Suprapubic skin (tissue), 4 donors: Measurements from ENCODE around the gene MMP2. TPM values are rescaled to one million over a fixed set of nuclear protein-coding genes. Genes with fewer than 3 reads are reported as not detected.

Experiments used
- DNase-seq, 2 donors: peaks; one replicate each; pipeline ENCODE4 v3.0.0-alpha.2; 2019; ENCODE audit warnings: low spot score in 2 of 2
- H3K27ac ChIP-seq: fragments of 200-600 bp; sonication (generic); one replicate; pipeline ENCODE4 v1.5.1; 2019
- H3K27me3 ChIP-seq: fragments of 200-600 bp; sonication (generic); one replicate; pipeline ENCODE4 v1.5.1; 2019
- H3K36me3 ChIP-seq: fragments of 200-600 bp; sonication (generic); one replicate; pipeline ENCODE4 v1.5.1; 2019
- H3K4me1 ChIP-seq: fragments of 200-600 bp; sonication (generic); one replicate; pipeline ENCODE4 v1.5.1; 2019
- H3K4me3 ChIP-seq: fragments of 200-600 bp; sonication (generic); one replicate; pipeline ENCODE4 v1.5.1; 2019; ENCODE audit warnings: mild to moderate bottlenecking
- H3K9me3 ChIP-seq: fragments of 200-600 bp; sonication (generic); one replicate; pipeline ENCODE4 v1.5.1; 2019
- EP300 ChIP-seq: sonication (generic); formaldehyde crosslinking; IDR thresholded peaks from one replicate; pipeline ENCODE4 v1.6.1; 2017; ENCODE audit warnings: antibody characterized with exemption
- POLR2A ChIP-seq, 2 donors: fragments of 450-650 bp; IDR thresholded peaks; one replicate each; pipeline ENCODE4 v1.6.1; 2017; ENCODE audit warnings: antibody characterized with exemption in 2 of 2, mild to moderate bottlenecking in 2 of 2, moderate library complexity in 2 of 2
- POLR2AphosphoS5 ChIP-seq, 3 donors: sonication (generic); formaldehyde crosslinking; IDR thresholded peaks; one replicate each; pipeline ENCODE4 v1.6.1; 2017; ENCODE audit warnings: antibody characterized with exemption in 3 of 3
- WGBS: methylation state at CpG from one replicate; pipeline ENCODE4 v1.1.5; 2018; 5-methylcytosine and 5-hydroxymethylcytosine counted together
- total RNA-seq, 4 donors: library from RNA; depleted of rRNA; stranded (reverse); fragments of >200 nt; gene quantifications; one replicate each; pipeline ENCODE4 v1.1.0, GENCODE V29; 2016
- TF ChIP-seq, protein P1 (sequence below), 2 donors: fragments of 200-600 bp in 1 of 2; fragments of 450-650 bp in 1 of 2; sonication (generic) in 1 of 2; IDR thresholded peaks; one replicate each; pipeline ENCODE4 v1.5.1; 2016 to 2019; ENCODE audit warnings: antibody characterized with exemption in 2 of 2, mild to moderate bottlenecking in 1 of 2, moderate library complexity in 1 of 2

MMP2 gene
- total RNA-seq, 4 donors from 2014 or later, result 71.4 to 175 (median 120) TPM

DNA sequence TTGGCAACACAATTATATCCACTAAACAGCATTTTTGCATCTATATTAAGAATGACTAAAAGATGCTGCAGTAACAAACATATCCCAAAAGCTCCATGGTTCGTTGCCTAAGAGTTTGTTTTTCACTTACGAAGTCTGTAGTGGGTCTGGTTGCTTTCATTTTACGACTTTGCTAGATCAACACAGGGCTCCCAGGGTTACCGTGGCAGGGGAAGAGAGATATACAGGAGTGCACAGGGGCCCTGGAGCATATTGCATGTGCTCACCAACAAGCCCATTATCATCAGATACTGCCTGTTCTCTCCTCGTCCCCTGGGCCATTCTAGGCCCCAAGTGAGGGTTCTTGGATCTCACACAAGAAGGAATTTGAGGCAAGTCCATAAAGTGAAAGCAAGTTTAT lies 3.1 kb upstream of the MMP2 start:
- no peak for DNase-seq
- no peak for TF ChIP-seq POLR2A (IDR thresholded peaks at IDR 0.05)
- TF ChIP-seq, protein P1, sequence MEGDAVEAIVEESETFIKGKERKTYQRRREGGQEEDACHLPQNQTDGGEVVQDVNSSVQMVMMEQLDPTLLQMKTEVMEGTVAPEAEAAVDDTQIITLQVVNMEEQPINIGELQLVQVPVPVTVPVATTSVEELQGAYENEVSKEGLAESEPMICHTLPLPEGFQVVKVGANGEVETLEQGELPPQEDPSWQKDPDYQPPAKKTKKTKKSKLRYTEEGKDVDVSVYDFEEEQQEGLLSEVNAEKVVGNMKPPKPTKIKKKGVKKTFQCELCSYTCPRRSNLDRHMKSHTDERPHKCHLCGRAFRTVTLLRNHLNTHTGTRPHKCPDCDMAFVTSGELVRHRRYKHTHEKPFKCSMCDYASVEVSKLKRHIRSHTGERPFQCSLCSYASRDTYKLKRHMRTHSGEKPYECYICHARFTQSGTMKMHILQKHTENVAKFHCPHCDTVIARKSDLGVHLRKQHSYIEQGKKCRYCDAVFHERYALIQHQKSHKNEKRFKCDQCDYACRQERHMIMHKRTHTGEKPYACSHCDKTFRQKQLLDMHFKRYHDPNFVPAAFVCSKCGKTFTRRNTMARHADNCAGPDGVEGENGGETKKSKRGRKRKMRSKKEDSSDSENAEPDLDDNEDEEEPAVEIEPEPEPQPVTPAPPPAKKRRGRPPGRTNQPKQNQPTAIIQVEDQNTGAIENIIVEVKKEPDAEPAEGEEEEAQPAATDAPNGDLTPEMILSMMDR (IDR thresholded peaks at IDR 0.05), result no peak

GRCh38 chr16:55476625-55477533 lies 2.1 kb upstream of the MMP2 start:
- no peak for TF ChIP-seq POLR2AphosphoS5 (IDR thresholded peaks at IDR 0.05)
- no peak for TF ChIP-seq EP300
- TF ChIP-seq POLR2A (IDR thresholded peaks at IDR 0.05), result no peak
- TF ChIP-seq, protein P1 (IDR thresholded peaks at IDR 0.05), result no peak
- H3K4me3 ChIP-seq, result no peak overlapping the region
- 76% methylated on average over 6 of the region's 6 CpGs for WGBS
- H3K27ac ChIP-seq, result peak overlapping the region; percentile 95
- no peaks in the 10 kb centered on the region for H3K9me3 ChIP-seq
- H3K4me1 ChIP-seq, result peaks cover 43% of the 10 kb centered on the region
- H3K36me3 ChIP-seq, result no peaks in the 10 kb centered on the region
- DNase-seq, result no peak
- H3K27me3 ChIP-seq, result peaks cover 17% of the 10 kb centered on the region

More for the DNA sequence above, 3.1 kb upstream of the MMP2 start:
- Histone ChIP-seq H3K27ac (peak overlapping the region; percentile 95), H3K4me3 (no peak overlapping the region), H3K27me3 (peaks cover 17% of the 10 kb centered on the region), H3K9me3 (no peaks in the 10 kb centered on the region), H3K4me1 (peaks cover 50% of the 10 kb centered on the region), H3K36me3 (no peaks in the 10 kb centered on the region)
- 55% methylated on average over 5 of the region's 5 CpGs for WGBS

- H3K27me3 ChIP-seq, result peaks cover 17% of the 10 kb centered on the region
- peaks cover 4% of the 10 kb centered on the region for H3K36me3 ChIP-seq
- no peak for DNase-seq
- no peaks in the 10 kb centered on the region for H3K9me3 ChIP-seq
- 98% methylated on average over 3 of the region's 3 CpGs for WGBS
- peak overlapping the region; percentile 95 for H3K27ac ChIP-seq
- H3K4me3 ChIP-seq, result no peak overlapping the region
- H3K4me1 ChIP-seq, result peaks cover 48% of the 10 kb centered on the region
- TF ChIP-seq POLR2A (IDR thresholded peaks at IDR 0.05) (no peak), EP300 (no peak), POLR2AphosphoS5 (IDR thresholded peaks at IDR 0.05) (no peak)
- TF ChIP-seq, protein P1 (IDR thresholded peaks at IDR 0.05), result no peak
Observed at GRCh38 chr16:55477736-55478135, 1.3 kb upstream of the MMP2 start.

GRCh38 chr16:55479430-55480140 lies 587 bp downstream of the MMP2 start:
- WGBS, result 2% methylated on average over 15 of the region's 41 CpGs
- DNase-seq, result no peak
- Histone ChIP-seq H3K4me1 (peaks cover 55% of the 10 kb centered on the region), H3K9me3 (no peaks in the 10 kb centered on the region), H3K27me3 (peaks cover 17% of the 10 kb centered on the region), H3K4me3 (peak overlapping the region; percentile 72), H3K27ac (peak overlapping the region; percentile 95), H3K36me3 (peaks cover 16% of the 10 kb centered on the region)
- no peak for TF ChIP-seq POLR2A (IDR thresholded peaks at IDR 0.05)
- no peak for TF ChIP-seq EP300
- TF ChIP-seq, protein P1 (IDR thresholded peaks at IDR 0.05), result no peak
- no peak for TF ChIP-seq POLR2AphosphoS5 (IDR thresholded peaks at IDR 0.05)

DNA sequence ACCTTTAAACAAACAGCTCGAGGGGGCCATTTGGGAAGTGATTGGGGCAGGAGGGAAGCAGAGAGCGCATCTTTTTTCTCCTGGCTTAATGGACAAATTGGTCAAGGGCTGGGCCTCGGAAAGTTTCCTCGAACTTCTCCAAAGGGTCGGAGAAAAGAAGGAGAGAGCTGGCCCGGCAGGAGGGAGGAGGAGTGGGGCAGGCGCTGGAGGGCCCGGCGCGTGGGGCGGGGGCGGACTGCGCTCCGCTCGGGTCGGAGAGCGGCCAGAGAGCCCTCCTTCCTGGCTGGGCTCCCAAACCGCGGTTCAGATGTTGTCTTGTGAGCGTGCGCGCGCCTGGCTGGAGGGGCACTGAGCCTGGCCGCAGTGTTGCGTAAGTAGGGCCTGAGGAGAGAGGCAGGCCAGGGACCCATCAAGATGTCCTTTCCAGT lies 1.2 kb downstream of the MMP2 start:
- DNase-seq, result peak; percentile 90 to 93
- peak overlapping the region; percentile 95 for H3K27ac ChIP-seq
- H3K27me3 ChIP-seq, result peaks cover 17% of the 10 kb centered on the region
- H3K4me3 ChIP-seq, result peak overlapping the region; percentile 72
- no peaks in the 10 kb centered on the region for H3K9me3 ChIP-seq
- peaks cover 19% of the 10 kb centered on the region for H3K36me3 ChIP-seq
- TF ChIP-seq POLR2AphosphoS5 (IDR thresholded peaks at IDR 0.05) (peak in 2 of 3 donors; percentile 47 to 55), POLR2A (IDR thresholded peaks at IDR 0.05) (peak in 1 of 2 donors; percentile 64), EP300 (no peak)
- TF ChIP-seq, protein P1 (IDR thresholded peaks at IDR 0.05), result no peak
- H3K4me1 ChIP-seq, result peaks cover 59% of the 10 kb centered on the region
- 9% methylated on average over 17 of the region's 25 CpGs for WGBS
